ENCODE measurements around the gene ZHX3.

The ZHX3 gene

GRCh38 chr20:41151134-41151869 lies 166.2 kb downstream of the ZHX3 start:
- no peak for DNase-seq (ENCODE audit: low spot score)

GRCh38 chr20:41150664-41151063 lies 166.9 kb downstream of the ZHX3 start:
- DNase-seq (ENCODE audit: low spot score) = no peak

- DNase-seq (ENCODE audit: low spot score) = no peak
Observed at GRCh38 chr20:41148942-41149341, 168.6 kb downstream of the ZHX3 start.

- no peak for DNase-seq (ENCODE audit: low spot score)
Observed at GRCh38 chr20:41147767-41148191, 169.8 kb downstream of the ZHX3 start.

GRCh38 chr20:41145821-41146620 lies 171.5 kb downstream of the ZHX3 start:
- peak; percentile 56 for DNase-seq (ENCODE audit: low spot score)

- no peak for DNase-seq (ENCODE audit: low spot score)
Observed at GRCh38 chr20:41145317-41145716, 172.2 kb downstream of the ZHX3 start.

GRCh38 chr20:41143354-41143753 lies 174.2 kb downstream of the ZHX3 start:
- DNase-seq (ENCODE audit: low spot score) = no peak

GRCh38 chr20:41142919-41143318 lies 174.6 kb downstream of the ZHX3 start:
- DNase-seq (ENCODE audit: low spot score) = no peak

- DNase-seq (ENCODE audit: low spot score) = no peak
Observed at GRCh38 chr20:41142245-41142644, 175.3 kb downstream of the ZHX3 start.

GRCh38 chr20:41141153-41141815 lies 176.2 kb downstream of the ZHX3 start:
- DNase-seq (ENCODE audit: low spot score) = no peak

- no peak for DNase-seq (ENCODE audit: low spot score)
Observed at GRCh38 chr20:41140226-41141133, 177.1 kb downstream of the ZHX3 start.

- DNase-seq (ENCODE audit: low spot score) = no peak
Observed at GRCh38 chr20:41139227-41140093, 178.1 kb downstream of the ZHX3 start.

- no peak for DNase-seq (ENCODE audit: low spot score)
Observed at GRCh38 chr20:41138475-41139226, 178.9 kb downstream of the ZHX3 start.

- DNase-seq (ENCODE audit: low spot score) = no peak
Observed at GRCh38 chr20:41137614-41138474, 179.7 kb downstream of the ZHX3 start.

GRCh38 chr20:41136680-41137613 lies 180.6 kb downstream of the ZHX3 start, which contains the start of gene PLCG1:
PLCG1 (plus strand) TSS chr20:41137543; CDS start chr20:41137642, 99 bp downstream.
- DNase-seq (ENCODE audit: low spot score) = peak; percentile 92

GRCh38 chr20:41135888-41136679 lies 181.4 kb downstream of the ZHX3 start:
- DNase-seq (ENCODE audit: low spot score) = no peak

Measured in putamen (tissue), 1 donor.